HCT116 (cell line): ENCODE results near the gene FBN1. TPM values are rescaled to one million over a fixed set of nuclear protein-coding genes. Genes with fewer than 3 reads are reported as not detected.

Experiments
- ATAC-seq: fragments of 200-7000 bp; cut with Tn5 transposase; 2 replicates; pipeline ENCODE4 v1.9.1; 2020; ENCODE audit warnings: mild to moderate bottlenecking, moderate library complexity
- BruUV-seq: library from RNA; stranded (reverse); fragments of 400-500 nt; replicated peaks from 2 replicates; lab custom pipeline; 2021; lab: Mats Ljungman, UMichigan
- CTCF ChIA-PET: fragments of 300-600 bp; sonication (Branson Sonifier 250); formaldehyde crosslinking; loops from one replicate; lab custom pipeline; 2021; ENCODE audit warnings: antibody characterized with exemption; lab: Charles Lee
- POLR2A ChIA-PET: fragments of 300-600, 350-600 bp; sonication (Branson Sonifier 250); formaldehyde crosslinking; loops from one replicate; lab custom pipeline; 2021; ENCODE audit warnings: antibody characterized with exemption; lab: Charles Lee
- RAD21 ChIA-PET, 2 experiments: fragments of 300-600 bp; sonication (Branson Sonifier 250); formaldehyde crosslinking; loops; one replicate each; lab custom pipeline; 2023; ENCODE audit warnings: low total read pairs in 2 of 2; ENCODE audit not compliant: uncharacterized antibody in 2 of 2, unreplicated experiment in 2 of 2, low non-redundant PET in 1 of 2; lab: Charles Lee
- DNase-seq: peaks from one replicate; pipeline ENCODE4 v3.0.0-alpha.2; 2010; ENCODE audit warnings: low read depth, low spot score
- H2AFZ ChIP-seq: fragments of 200-600 bp; shearing (Covaris generic), sonication (generic); 2 replicates; pipeline ENCODE4 v1.6.1; 2017; ENCODE audit warnings: low read depth, mixed run types, mixed read lengths, antibody characterized with exemption, low read length; ENCODE audit not compliant: poor library complexity, severe bottlenecking
- H3K27ac ChIP-seq: 2 replicates; pipeline ENCODE4 v1.5.1; 2012; ENCODE audit warnings: low read depth, low read length
- H3K27me3 ChIP-seq: fragments of 200-600 bp; sonication (generic); 2 replicates; pipeline ENCODE4 v1.6.1; 2016; ENCODE audit warnings: mixed run types, low read length, mixed read lengths; ENCODE audit not compliant: insufficient read depth
- H3K36me3 ChIP-seq, 2 experiments: fragments of 200-500 bp in 1 of 2; fragments of 200-600 bp in 1 of 2; sonication (Bioruptor generic) in 1 of 2; sonication (generic) in 1 of 2; 2 replicates each; pipeline versions ENCODE4 v1.5.1 to v1.6.1; 2014 to 2016; ENCODE audit warnings: low read length in 2 of 2, inconsistent platforms in 1 of 2, mixed read lengths in 1 of 2, mixed run types in 1 of 2; ENCODE audit not compliant: insufficient read depth in 2 of 2, control insufficient read depth in 1 of 2
- H3K4me1 ChIP-seq, 2 experiments: fragments of 200-600 bp in 1 of 2; sonication (generic) in 1 of 2; 2 replicates each; pipeline versions ENCODE4 v1.5.1 to v1.6.1; 2012 to 2017; ENCODE audit warnings: low read length in 2 of 2, inconsistent platforms in 1 of 2, mild to moderate bottlenecking in 1 of 2, mixed read lengths in 1 of 2, mixed run types in 1 of 2, moderate library complexity in 1 of 2; ENCODE audit not compliant: insufficient read depth in 2 of 2, control insufficient read depth in 1 of 2
- H3K4me2 ChIP-seq: fragments of 200-600 bp; sonication (generic); 2 replicates; pipeline ENCODE4 v1.6.1; 2017; ENCODE audit warnings: mixed run types, low read length, mixed read lengths
- H3K4me3 ChIP-seq, 2 experiments: fragments of 200-600 bp in 1 of 2; sonication (generic) in 1 of 2; replicated peaks in 1 of 2; 2 replicates each; pipeline ENCODE4 v1.5.1; 2011 to 2016; ENCODE audit warnings: low read length in 2 of 2, control low read depth in 1 of 2, low read depth in 1 of 2, mild to moderate bottlenecking in 1 of 2, mixed read lengths in 1 of 2, mixed run types in 1 of 2
- H3K79me2 ChIP-seq: fragments of 200-600 bp; sonication (generic); 2 replicates; pipeline ENCODE4 v1.6.1; 2017; ENCODE audit warnings: mild to moderate bottlenecking, mixed run types, low read length, moderate library complexity, mixed read lengths; ENCODE audit not compliant: insufficient read depth
- H3K9ac ChIP-seq: fragments of 200-600 bp; sonication (generic); 2 replicates; pipeline ENCODE4 v1.6.1; 2016; ENCODE audit warnings: low read length, mixed read lengths
- H3K9me2 ChIP-seq: fragments of 200-600 bp; sonication (generic), shearing (Covaris generic); 2 replicates; pipeline ENCODE4 v1.6.1; 2017; ENCODE audit warnings: mixed run types, mild to moderate bottlenecking, moderate library complexity; ENCODE audit not compliant: insufficient read depth
- H3K9me3 ChIP-seq, 2 experiments: fragments of 200-500 bp in 1 of 2; fragments of 200-600 bp in 1 of 2; sonication (Bioruptor generic) in 1 of 2; sonication (generic) in 1 of 2; 2 replicates each; pipeline ENCODE4 v1.6.1; 2014 to 2017; ENCODE audit warnings: low read length in 2 of 2, mixed read lengths in 2 of 2, inconsistent platforms in 1 of 2, low read depth in 1 of 2, mild to moderate bottlenecking in 1 of 2, mixed run types in 1 of 2, moderate library complexity in 1 of 2; ENCODE audit not compliant: control insufficient read depth in 1 of 2, insufficient read depth in 1 of 2
- H4K20me1 ChIP-seq: fragments of 200-600 bp; sonication (generic), shearing (Covaris generic); 2 replicates; pipeline ENCODE4 v1.6.1; 2017; ENCODE audit warnings: mixed run types, mild to moderate bottlenecking, moderate library complexity; ENCODE audit not compliant: insufficient read depth
- ATF3 ChIP-seq: IDR thresholded peaks from 2 replicates; pipeline ENCODE4 v1.6.1; 2012
- CEBPB ChIP-seq: IDR thresholded peaks from 2 replicates; pipeline ENCODE4 v1.6.1; 2012; ENCODE audit warnings: low read depth
- ELF1 ChIP-seq: IDR thresholded peaks from 2 replicates; pipeline ENCODE4 v1.6.1; 2012; ENCODE audit warnings: low read depth, borderline replicate concordance
- EZH2 ChIP-seq: fragments of 200-600 bp; sonication (generic); IDR thresholded peaks from 2 replicates; pipeline ENCODE4 v1.6.1; 2017; ENCODE audit warnings: antibody characterized with exemption, mixed run types
- EZH2phosphoT487 ChIP-seq: fragments of 200-600 bp; IDR thresholded peaks from 2 replicates; pipeline ENCODE4 v1.6.1; 2018; ENCODE audit warnings: antibody characterized with exemption, borderline replicate concordance
- POLR2A ChIP-seq: IDR thresholded peaks from 2 replicates; pipeline ENCODE4 v1.7.0; 2011; ENCODE audit warnings: borderline replicate concordance; ENCODE audit not compliant: insufficient read depth, insufficient read length; ENCODE audit errors: extremely low read depth
- POLR2AphosphoS5 ChIP-seq: IDR thresholded peaks from 2 replicates; pipeline ENCODE4 v1.6.1; 2011; ENCODE audit warnings: mild to moderate bottlenecking, low read depth, low read length, moderate library complexity
- RAD21 ChIP-seq: IDR thresholded peaks from 2 replicates; pipeline ENCODE4 v1.6.1; 2012; ENCODE audit warnings: low read depth, mild to moderate bottlenecking
- REST ChIP-seq: IDR thresholded peaks from 2 replicates; pipeline ENCODE4 v1.6.1; 2012; ENCODE audit warnings: low read depth
- SIN3A ChIP-seq: IDR thresholded peaks from 2 replicates; pipeline ENCODE4 v1.6.1; 2012; ENCODE audit warnings: low read depth
- SP1 ChIP-seq: IDR thresholded peaks from 2 replicates; pipeline ENCODE4 v1.6.1; 2012; ENCODE audit warnings: low read depth
- SRF ChIP-seq: IDR thresholded peaks from 2 replicates; pipeline ENCODE4 v1.6.1; 2012; ENCODE audit warnings: low read depth
- TCF7L2 ChIP-seq: IDR thresholded peaks from 2 replicates; pipeline ENCODE4 v1.7.0; 2011; ENCODE audit warnings: borderline replicate concordance, inconsistent platforms; ENCODE audit not compliant: insufficient read depth, insufficient read length; ENCODE audit errors: extremely low read depth
- YY1 ChIP-seq: IDR thresholded peaks from 2 replicates; pipeline ENCODE4 v1.6.1; 2011; ENCODE audit warnings: low read length, low read depth, moderate library complexity, mild to moderate bottlenecking; ENCODE audit not compliant: insufficient replicate concordance; ENCODE audit errors: extremely low read depth
- ZBTB33 ChIP-seq: IDR thresholded peaks from 2 replicates; pipeline ENCODE4 v1.6.1; 2011; ENCODE audit warnings: mild to moderate bottlenecking, low read length, moderate library complexity; ENCODE audit not compliant: insufficient replicate concordance; ENCODE audit errors: extremely low read depth
- ZFX ChIP-seq: fragments of 450-650 bp; IDR thresholded peaks from 2 replicates; pipeline ENCODE4 v1.6.1; 2017
- ZNF274 ChIP-seq: fragments of 200-500 bp; sonication (Bioruptor generic); IDR thresholded peaks from 2 replicates; pipeline ENCODE4 v1.6.1; 2014; ENCODE audit warnings: mild to moderate bottlenecking, low read depth, low read length, inconsistent platforms
- intact Hi-C: fragments of 100-400 bp; cut with micrococcal nuclease; formaldehyde crosslinking; loops from 2 replicates; pipeline ENCODE4 v1.10.0; 2022
- total RNA-seq: library from RNA; stranded (reverse); gene quantifications from one replicate; pipeline ENCODE4 v1.2.1, GENCODE V29; 2021; ENCODE audit not compliant: unreplicated experiment

Gene FBN1
- total RNA-seq, 1 experiment from 2014 or later, result 1.7 TPM

- H4K20me1 ChIP-seq, result no peaks in the 10 kb centered on the region
- H2AFZ ChIP-seq, result no peak overlapping the region
- POLR2A ChIA-PET, result no interaction called here
- intact Hi-C loops, result no loop called here
- DNase-seq, result no peak
- BruUV-seq, result no TSS peak
- no peaks in the 10 kb centered on the region for H3K9me2 ChIP-seq
- RAD21 ChIA-PET, result no interaction called here
- H3K4me1 ChIP-seq, result no peaks in the 10 kb centered on the region
- H3K4me3 ChIP-seq, result no peak overlapping the region
- no peak overlapping the region for H3K9ac ChIP-seq
- no peak overlapping the region for H3K27ac ChIP-seq
- no peak for TF ChIP-seq EZH2
- no peak for TF ChIP-seq EZH2phosphoT487
- no peak for TF ChIP-seq POLR2A
- TF ChIP-seq ZFX, result no peak
- TF ChIP-seq ZBTB33, result no peak
- TF ChIP-seq TCF7L2, result no peak
- no peak for TF ChIP-seq ATF3
- no peak for TF ChIP-seq POLR2AphosphoS5
- TF ChIP-seq RAD21, result no peak
- TF ChIP-seq SRF, result no peak
- no peak for TF ChIP-seq REST
- TF ChIP-seq SIN3A, result no peak
- no peak for TF ChIP-seq SP1
- no peak for TF ChIP-seq ZNF274
- no peak for TF ChIP-seq YY1
- no peak for TF ChIP-seq CEBPB
- no peak for TF ChIP-seq ELF1
- no peak for ATAC-seq
- no peaks in the 10 kb centered on the region for H3K27me3 ChIP-seq
- CTCF ChIA-PET, result no interaction called here
- H3K36me3 ChIP-seq, result no peaks in the 10 kb centered on the region
- no peaks in the 10 kb centered on the region for H3K79me2 ChIP-seq
- no peaks in the 10 kb centered on the region for H3K9me3 ChIP-seq
- no peak overlapping the region for H3K4me2 ChIP-seq
These were observed 25.9 kb upstream of the FBN1 start for GRCh38 chr15:48671103-48672022.
